Measurements from ENCODE around the gene ADAMTS20. TPM values are rescaled to one million over a fixed set of nuclear protein-coding genes. Genes with fewer than 3 reads are reported as not detected.

The ADAMTS20 gene
- total and polyA plus RNA-seq, 2 donors (not counting 3 experiments of a cell fraction or from before 2014, with no cell fraction given): not detected

GRCh38 chr12:43312991-43313505, 239.0 kb downstream of the ADAMTS20 start:
- Histone ChIP-seq H3K9me1 (replicated peaks; ENCODE audit: control insufficient read depth, extremely low read depth, insufficient read depth, low read length) (no peaks in the 10 kb centered on the region), H3K36me3 (ENCODE audit: control insufficient read depth in 2 of 2, extremely low read depth in 1 of 2, insufficient read depth in 2 of 2, low read length in 2 of 2) (no peaks in the 10 kb centered on the region), H3K9ac (replicated peaks; ENCODE audit: extremely low read depth, insufficient read depth, low read length) (no peak overlapping the region), H3K4me2 (ENCODE audit: insufficient read depth, low read length) (no peak overlapping the region), H3K4me1 (ENCODE audit: control insufficient read depth, extremely low read depth, insufficient read depth, low read length) (no peaks in the 10 kb centered on the region), H3K27ac (ENCODE audit: insufficient read depth, low read depth, low read length) (no peak overlapping the region), H4K20me1 (replicated peaks; ENCODE audit: control insufficient read depth, extremely low read depth, insufficient read depth, low read length) (no peaks in the 10 kb centered on the region), H3K4me3 (replicated peaks in 1 of 3; ENCODE audit: insufficient read depth in 1 of 3, low read depth in 1 of 3, low read length in 3 of 3) (no peak overlapping the region), H2AFZ (ENCODE audit: low read depth, low read length) (no peak overlapping the region), H3K9me3 (replicated peaks; ENCODE audit: control insufficient read depth, insufficient read depth, low read length) (no peaks in the 10 kb centered on the region), H3K79me2 (ENCODE audit: control insufficient read depth, insufficient read depth, low read length) (no peaks in the 10 kb centered on the region), H3K27me3 (ENCODE audit: control insufficient read depth in 2 of 2, insufficient read depth in 2 of 2, low read length in 2 of 2) (no peaks in the 10 kb centered on the region)
- ChIA-PET POLR2A (no interaction called here), CTCF (interaction anchor here (0.6 kb wide), 1 partner anchor 24 kb away, joined by 3 read pairs; no protein-coding TSS in a partner anchor)
- FAIRE-seq: no peak
- BruUV-seq (replicated peaks): no TSS peak
- dilution Hi-C loops (cut with MboI; ENCODE audit: extremely low pct_ligation_motif_present, low sequenced_read_pairs) (no loop called here), intact Hi-C loops (cut with micrococcal nuclease) (no loop called here)
- no peak for DNase-seq (ENCODE audit: low read depth, low spot score)
- TF ChIP-seq MAX (IDR thresholded peaks at IDR 0.05; ENCODE audit: insufficient read depth, insufficient read length): no peak
- TF ChIP-seq MYC (IDR thresholded peaks at IDR 0.05; ENCODE audit: low read depth, low read length): no peak
- no peak for TF ChIP-seq POLR2AphosphoS5 (IDR thresholded peaks at IDR 0.05; ENCODE audit: insufficient read depth, low read depth, low read length)
- no peak for TF ChIP-seq EZH2 (IDR thresholded peaks at IDR 0.05; ENCODE audit: borderline replicate concordance, low read depth, low read length, severe bottlenecking)
- no peak for TF ChIP-seq POLR2A (IDR thresholded peaks at IDR 0.05; ENCODE audit: low read depth, low read length)
- TF ChIP-seq JUN (IDR thresholded peaks at IDR 0.05; ENCODE audit: borderline replicate concordance, insufficient read depth, insufficient read length, low read depth): no peak
- TF ChIP-seq GATA2 (IDR thresholded peaks at IDR 0.05; ENCODE audit: insufficient read depth, insufficient read length, low read depth, low read length): no peak
- TF ChIP-seq CTCF (IDR thresholded peaks at IDR 0.05; ENCODE audit: extremely low read depth in 1 of 2, insufficient read depth in 1 of 2, low read depth in 1 of 2, low read length in 2 of 2): no peak
- no peak for TF ChIP-seq FOS (IDR thresholded peaks at IDR 0.05; ENCODE audit: borderline replicate concordance, insufficient read depth, low read length)
